ENCODE results near the gene PCSK1.

Gene PCSK1

DNA sequence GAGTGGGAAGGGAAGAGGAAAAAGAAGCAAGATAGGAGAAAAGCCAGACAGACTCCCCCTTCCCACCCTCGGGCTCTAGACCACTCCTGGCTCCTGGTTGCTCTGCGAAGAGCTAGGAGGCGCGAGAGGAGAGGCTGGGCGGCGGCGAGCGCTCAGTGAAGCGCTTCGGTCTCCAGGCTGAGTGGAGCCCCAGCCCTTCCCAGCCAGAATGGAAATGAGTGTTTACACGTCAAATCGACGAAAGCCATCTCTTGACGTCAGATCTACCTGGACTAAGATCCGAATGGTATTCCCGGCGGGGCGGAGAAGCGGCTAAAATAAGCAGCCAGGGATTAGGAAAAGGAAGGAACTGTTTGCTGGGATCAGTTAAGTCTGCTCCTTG is at the start of gene PCSK1:
TSS of gene PCSK1 (minus strand) at position 183 of the 382 bp plus-strand sequence. CDS start 206 bp downstream, outside the sequence.
- H3K79me2 ChIP-seq (ENCODE audit: control insufficient read depth, low read length): no peaks in the 10 kb centered on the region
- no peaks in the 10 kb centered on the region for H3K27me3 ChIP-seq (ENCODE audit: control insufficient read depth, low read length)
- TF ChIP-seq EZH2phosphoT487 (IDR thresholded peaks at IDR 0.05; ENCODE audit: borderline replicate concordance, low read length) (no peak), CTCF (IDR thresholded peaks at IDR 0.05; ENCODE audit: low read depth, low read length, poor library complexity, severe bottlenecking) (no peak)
- H3F3A ChIP-seq (ENCODE audit: control insufficient read depth, insufficient read depth): no peaks in the 10 kb centered on the region
- no peaks in the 10 kb centered on the region for H3K9me3 ChIP-seq (ENCODE audit: control insufficient read depth, insufficient read depth, low read length)
- H3K4me2 ChIP-seq (ENCODE audit: low read length): no peak within 1 kb of the TSS
- no peaks in the 10 kb centered on the region for H3K36me3 ChIP-seq (ENCODE audit: control insufficient read depth, low read length)
- no peaks in the 10 kb centered on the region for H4K20me1 ChIP-seq (ENCODE audit: control insufficient read depth, insufficient read depth, low read depth, low read length)
- no peak within 1 kb of the TSS for H3K27ac ChIP-seq (ENCODE audit: low read depth, low read length)
- no peak within 1 kb of the TSS for H3K4me3 ChIP-seq (ENCODE audit: low read length)
- H3K4me1 ChIP-seq (ENCODE audit: control insufficient read depth, low read length): no peaks in the 10 kb centered on the region
- H3K9me2 ChIP-seq (replicated peaks; ENCODE audit: control insufficient read depth, low read length): no peaks in the 10 kb centered on the region

DNA sequence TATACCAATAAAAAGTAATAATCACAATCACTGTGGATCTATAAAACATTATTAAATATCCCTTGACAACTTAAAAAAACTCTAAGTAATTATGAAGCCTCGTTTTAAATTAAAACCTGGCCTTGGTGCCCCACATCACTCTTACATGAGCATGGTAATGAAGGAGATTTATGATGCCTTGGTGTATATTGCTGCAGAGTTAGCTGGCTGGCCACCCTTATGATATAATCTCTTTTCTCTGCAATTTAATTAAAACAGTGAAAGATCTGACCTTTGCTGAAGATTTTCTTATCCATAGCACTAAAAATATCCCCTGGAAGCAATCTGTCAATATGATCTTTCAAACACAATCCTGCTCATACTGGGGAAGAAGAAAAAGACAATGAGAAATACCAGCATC is 48.8 kb upstream of the PCSK1 start:
- H3K79me2 ChIP-seq (ENCODE audit: control insufficient read depth, low read length): no peaks in the 10 kb centered on the region
- H3F3A ChIP-seq (ENCODE audit: control insufficient read depth, insufficient read depth): no peaks in the 10 kb centered on the region
- H3K9me3 ChIP-seq (ENCODE audit: control insufficient read depth, insufficient read depth, low read length): no peaks in the 10 kb centered on the region
- H3K4me3 ChIP-seq (ENCODE audit: low read length): no peak overlapping the region
- H4K20me1 ChIP-seq (ENCODE audit: control insufficient read depth, insufficient read depth, low read depth, low read length): no peaks in the 10 kb centered on the region
- H3K4me2 ChIP-seq (ENCODE audit: low read length): no peak overlapping the region
- no peaks in the 10 kb centered on the region for H3K9me2 ChIP-seq (replicated peaks; ENCODE audit: control insufficient read depth, low read length)
- H3K27me3 ChIP-seq (ENCODE audit: control insufficient read depth, low read length): no peaks in the 10 kb centered on the region
- no peak overlapping the region for H3K27ac ChIP-seq (ENCODE audit: low read depth, low read length)
- H3K4me1 ChIP-seq (ENCODE audit: control insufficient read depth, low read length): no peaks in the 10 kb centered on the region
- no peak for TF ChIP-seq EZH2phosphoT487 (IDR thresholded peaks at IDR 0.05; ENCODE audit: borderline replicate concordance, low read length)
- no peak for TF ChIP-seq CTCF (IDR thresholded peaks at IDR 0.05; ENCODE audit: low read depth, low read length, poor library complexity, severe bottlenecking)
- no peaks in the 10 kb centered on the region for H3K36me3 ChIP-seq (ENCODE audit: control insufficient read depth, low read length)

GRCh38 chr5:96481009-96481786 is 48.1 kb upstream of the PCSK1 start:
- H3K4me2 ChIP-seq (ENCODE audit: low read length): no peak overlapping the region
- H3K9me3 ChIP-seq (ENCODE audit: control insufficient read depth, insufficient read depth, low read length): no peaks in the 10 kb centered on the region
- no peaks in the 10 kb centered on the region for H3K36me3 ChIP-seq (ENCODE audit: control insufficient read depth, low read length)
- H3F3A ChIP-seq (ENCODE audit: control insufficient read depth, insufficient read depth): no peaks in the 10 kb centered on the region
- no peaks in the 10 kb centered on the region for H3K79me2 ChIP-seq (ENCODE audit: control insufficient read depth, low read length)
- TF ChIP-seq EZH2phosphoT487 (IDR thresholded peaks at IDR 0.05; ENCODE audit: borderline replicate concordance, low read length): no peak
- TF ChIP-seq CTCF (IDR thresholded peaks at IDR 0.05; ENCODE audit: low read depth, low read length, poor library complexity, severe bottlenecking): no peak
- no peaks in the 10 kb centered on the region for H3K27me3 ChIP-seq (ENCODE audit: control insufficient read depth, low read length)
- H3K4me3 ChIP-seq (ENCODE audit: low read length): no peak overlapping the region
- H4K20me1 ChIP-seq (ENCODE audit: control insufficient read depth, insufficient read depth, low read depth, low read length): no peaks in the 10 kb centered on the region
- H3K4me1 ChIP-seq (ENCODE audit: control insufficient read depth, low read length): no peaks in the 10 kb centered on the region
- H3K27ac ChIP-seq (ENCODE audit: low read depth, low read length): no peak overlapping the region
- no peaks in the 10 kb centered on the region for H3K9me2 ChIP-seq (replicated peaks; ENCODE audit: control insufficient read depth, low read length)
